T-cell (primary cell): Measurements from ENCODE around the gene DENND4A. TPM values are rescaled to one million over a fixed set of nuclear protein-coding genes. Genes with fewer than 3 reads are reported as not detected.

Source experiments
- ATAC-seq, 4 experiments: fragments of 200-7000 bp in 3 of 4; fragments of 150-1000 bp in 1 of 4; cut with Tn5 transposase; replicated peaks in 1 of 4; 1 replicate in 3 of 4; 2 replicates in 1 of 4; pipeline ENCODE4 v1.10.0; 2021; ENCODE audit warnings: moderate library complexity in 3 of 4, mild to moderate bottlenecking in 2 of 4, moderate number of reproducible peaks in 1 of 4
- CTCF ChIA-PET, 2 donors: fragments of 300-600 bp; sonication (Branson Sonifier 250); formaldehyde crosslinking; loops; one replicate each; lab custom pipeline; 2022; ENCODE audit warnings: antibody characterized with exemption in 2 of 2; lab: Charles Lee
- POLR2A ChIA-PET, 2 donors: fragments of 300-600 bp; sonication (Branson Sonifier 250); formaldehyde crosslinking; loops; one replicate each; lab custom pipeline; 2022; ENCODE audit warnings: antibody characterized with exemption in 2 of 2; lab: Charles Lee
- DNase-seq, 35 experiments: peaks; one replicate each; pipeline versions ENCODE4 v3.0.0 to v3.0.0-alpha.2; 2013 to 2023
- H3K27ac ChIP-seq: one replicate; pipeline ENCODE4 v1.5.1; 2013; ENCODE audit warnings: low read length
- H3K27me3 ChIP-seq, 2 experiments: replicated peaks in 1 of 2; 1 replicate in 1 of 2; 2 replicates in 1 of 2; pipeline versions ENCODE4 v1.6.1 to v1.7.0; 2013; ENCODE audit warnings: low read length in 1 of 2, mixed read lengths in 1 of 2; ENCODE audit not compliant: control insufficient read depth in 2 of 2, insufficient read depth in 2 of 2; ENCODE audit errors: extremely low read depth in 1 of 2
- H3K36me3 ChIP-seq, 2 donors: 1 replicate in 1 of 2; 2 replicates in 1 of 2; pipeline versions ENCODE4 v1.6.1 to v1.7.0; 2013; ENCODE audit warnings: low read length in 1 of 2; ENCODE audit not compliant: control insufficient read depth in 2 of 2, insufficient read depth in 1 of 2; ENCODE audit errors: extremely low read depth in 1 of 2
- H3K4me1 ChIP-seq, 2 experiments: 1 replicate in 1 of 2; 2 replicates in 1 of 2; pipeline versions ENCODE4 v1.6.1 to v1.7.0; 2013; ENCODE audit warnings: low read length in 2 of 2, mixed read lengths in 1 of 2; ENCODE audit not compliant: insufficient read depth in 2 of 2, control insufficient read depth in 1 of 2; ENCODE audit errors: extremely low read depth in 1 of 2
- H3K4me3 ChIP-seq, 2 donors: 1 replicate in 1 of 2; 2 replicates in 1 of 2; pipeline versions ENCODE4 v1.5.1 to v1.7.0; 2013; ENCODE audit warnings: mild to moderate bottlenecking in 2 of 2, low read length in 1 of 2, moderate library complexity in 1 of 2; ENCODE audit not compliant: control insufficient read depth in 1 of 2; ENCODE audit errors: extremely low read depth in 1 of 2
- H3K9me3 ChIP-seq: 2 replicates; pipeline ENCODE4 v1.7.0; 2013
- H3K27ac Mint-ChIP-seq, 2 donors: one replicate each; pipeline ENCODE4 v1.8.0; 2020 to 2021; ENCODE audit warnings: mild to moderate bottlenecking in 2 of 2, mixed read lengths in 2 of 2
- H3K27me3 Mint-ChIP-seq, 2 donors: one replicate each; pipeline ENCODE4 v1.8.0; 2021 to 2022; ENCODE audit warnings: mixed read lengths in 2 of 2
- H3K36me3 Mint-ChIP-seq: one replicate; pipeline ENCODE4 v1.8.0; 2021; ENCODE audit warnings: mixed read lengths
- H3K4me1 Mint-ChIP-seq, 3 donors: one replicate each; pipeline ENCODE4 v1.8.0; 2020 to 2022; ENCODE audit warnings: mixed read lengths in 3 of 3, mild to moderate bottlenecking in 1 of 3
- H3K4me3 Mint-ChIP-seq, 3 donors: one replicate each; pipeline ENCODE4 v1.8.0; 2020 to 2022; ENCODE audit warnings: mild to moderate bottlenecking in 3 of 3, mixed read lengths in 3 of 3, moderate library complexity in 3 of 3
- H3K9me3 Mint-ChIP-seq, 3 donors: one replicate each; pipeline ENCODE4 v1.8.0; 2020 to 2022; ENCODE audit warnings: mixed read lengths in 3 of 3
- WGBS: methylation state at CpG from one replicate; pipeline ENCODE4 v1.1.5; 2013; ENCODE audit warnings: missing lambda C conversion rate; ENCODE audit not compliant: insufficient coverage; 5-methylcytosine and 5-hydroxymethylcytosine counted together
- total RNA-seq, 35 experiments: library from RNA in 6 of 35; stranded (reverse) in 6 of 35; fragments of 120-200 nt in 1 of 35; gene quantifications; one replicate each; pipeline versions ENCODE4 v1.2.1 to v1.2.4 and lab custom pipeline; 2013 to 2026

DENND4A gene
- total RNA-seq, 5 donors from 2014 or later (not counting 1 experiment from before 2014, with no cell fraction given): 49.7 to 76.3 (median 57.1) TPM

DNA sequence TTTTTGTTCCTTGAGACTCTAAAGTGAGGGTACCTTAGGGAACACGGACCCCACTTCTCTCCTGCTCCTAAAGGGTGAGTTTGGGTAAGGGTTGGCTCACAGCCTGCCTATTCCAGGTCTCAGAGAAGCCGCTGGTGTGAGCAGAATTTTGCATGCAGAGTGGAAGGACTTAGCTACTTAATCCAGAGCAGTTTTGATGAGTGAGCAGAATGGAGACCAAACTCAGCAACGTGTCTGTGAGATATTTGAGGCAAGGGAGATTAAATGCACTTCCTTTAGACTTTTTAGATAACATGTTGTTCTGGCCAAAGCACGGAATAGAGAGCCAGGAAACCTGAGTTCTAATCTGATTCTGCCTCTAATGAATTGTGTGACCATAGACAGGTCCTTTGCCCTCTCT, 165.2 kb downstream of the DENND4A start:
- Mint-ChIP-seq H3K4me3 (no peak overlapping the region), H3K4me1 (peaks cover 4 to 10% (median 6%) of the 10 kb centered on the region in 3 donors), H3K9me3 (no peaks in the 10 kb centered on the region), H3K27ac (no peak overlapping the region), H3K36me3 (peaks cover 31% of the 10 kb centered on the region), H3K27me3 (no peaks in the 10 kb centered on the region)
- ATAC-seq (no peak), DNase-seq (no peak)
- no peaks in the 10 kb centered on the region for H3K27me3 ChIP-seq
- H3K4me3 ChIP-seq: no peak overlapping the region
- peaks cover 0 to 5% of the 10 kb centered on the region in 2 experiments for H3K4me1 ChIP-seq
- H3K36me3 ChIP-seq: peaks cover 0 to 6% of the 10 kb centered on the region in 2 donors
- 70% methylated on average over 2 of the region's 4 CpGs for WGBS
- H3K9me3 ChIP-seq: no peaks in the 10 kb centered on the region
- no peak overlapping the region for H3K27ac ChIP-seq
- ChIA-PET CTCF (no interaction called here), POLR2A (no interaction called here)

DNA sequence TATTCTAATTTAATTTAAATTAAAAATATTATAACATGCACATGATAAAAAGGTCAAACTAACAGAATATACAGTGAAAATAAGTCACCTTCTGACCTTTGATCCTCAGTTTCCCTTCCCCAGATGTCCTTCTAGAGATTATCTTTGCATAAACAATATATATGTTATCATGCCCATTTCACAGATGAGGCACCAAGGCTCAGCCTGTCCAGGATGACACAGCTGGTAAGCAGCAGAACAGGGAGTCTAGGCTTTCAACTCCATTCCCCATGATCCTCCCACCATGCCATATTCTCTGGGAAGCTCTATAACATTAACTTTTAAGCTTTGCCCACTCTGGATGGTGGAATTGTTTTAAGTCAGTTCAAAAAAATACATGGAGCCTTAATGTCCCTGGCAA, 169.0 kb downstream of the DENND4A start:
- no peaks in the 10 kb centered on the region for H3K4me1 Mint-ChIP-seq
- H3K27ac ChIP-seq: no peak overlapping the region
- no peak for DNase-seq
- H3K9me3 ChIP-seq: no peaks in the 10 kb centered on the region
- POLR2A ChIA-PET: interaction anchor here in 1 of 2 donors (0.5 kb wide), 1 partner anchor 13 kb away, joined by 10 read pairs; no protein-coding TSS in a partner anchor
- no peaks in the 10 kb centered on the region for H3K9me3 Mint-ChIP-seq
- H3K4me3 Mint-ChIP-seq: no peak overlapping the region
- peaks cover 36% of the 10 kb centered on the region for H3K36me3 Mint-ChIP-seq
- CTCF ChIA-PET: interaction anchor here in 1 of 2 donors (0.6 kb wide), 1 partner anchor 21 kb away, joined by 4 read pairs; no protein-coding TSS in a partner anchor
- no peak overlapping the region for H3K27ac Mint-ChIP-seq
- H3K4me1 ChIP-seq: no peaks in the 10 kb centered on the region
- H3K27me3 ChIP-seq: no peaks in the 10 kb centered on the region
- H3K36me3 ChIP-seq: peaks cover 0 to 8% of the 10 kb centered on the region in 2 donors
- no peak for ATAC-seq
- no peaks in the 10 kb centered on the region for H3K27me3 Mint-ChIP-seq
- H3K4me3 ChIP-seq: no peak overlapping the region

DNA sequence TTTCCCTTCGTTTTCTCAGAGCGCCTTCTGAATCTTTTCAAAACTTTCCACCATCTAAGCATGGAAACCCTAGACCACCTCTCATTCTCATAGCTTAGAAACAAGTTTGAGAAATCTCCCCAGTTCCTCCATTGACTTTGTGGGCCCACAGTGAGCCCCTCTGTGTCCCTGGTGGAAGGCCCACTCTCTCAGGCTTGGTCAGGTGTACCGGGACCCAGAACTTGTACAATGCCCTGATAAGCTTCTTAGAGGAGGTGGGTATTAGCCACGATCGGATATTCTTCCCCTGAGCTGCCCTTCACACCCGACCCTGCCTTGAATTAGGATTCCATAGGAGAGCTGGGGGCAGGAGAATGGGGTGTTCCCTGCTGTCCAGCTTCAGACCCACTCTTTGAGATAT, 170.5 kb downstream of the DENND4A start, which contains the start of gene SLC24A1:
Gene SLC24A1 (plus strand): TSS at position 301 of the 400 bp plus-strand sequence. CDS start 2,143 bp downstream, outside the sequence.
- Mint-ChIP-seq H3K4me1 (no peaks in the 10 kb centered on the region), H3K9me3 (no peaks in the 10 kb centered on the region), H3K36me3 (peaks cover 36% of the 10 kb centered on the region), H3K27me3 (no peaks in the 10 kb centered on the region), H3K4me3 (no peak within 1 kb of the TSS), H3K27ac (no peak within 1 kb of the TSS)
- POLR2A ChIA-PET: interaction anchor here (0.6 kb wide), 2 partner anchors 21 to 1231 kb away, joined by 3 to 7 read pairs; no protein-coding TSS in a partner anchor
- Histone ChIP-seq H3K4me3 (no peak within 1 kb of the TSS), H3K4me1 (no peaks in the 10 kb centered on the region), H3K27ac (no peak within 1 kb of the TSS), H3K9me3 (no peaks in the 10 kb centered on the region), H3K36me3 (peaks cover 0 to 8% of the 10 kb centered on the region in 2 donors), H3K27me3 (no peaks in the 10 kb centered on the region)
- ATAC-seq (no peak), DNase-seq (no peak)
- WGBS: 100% methylated on average over 5 of the region's 6 CpGs
- CTCF ChIA-PET: interaction anchor here in 1 of 2 donors (0.5 to 0.6 kb wide), 2 partner anchors 215 to 1270 kb away, joined by 3 to 8 read pairs; no protein-coding TSS in a partner anchor

DNA sequence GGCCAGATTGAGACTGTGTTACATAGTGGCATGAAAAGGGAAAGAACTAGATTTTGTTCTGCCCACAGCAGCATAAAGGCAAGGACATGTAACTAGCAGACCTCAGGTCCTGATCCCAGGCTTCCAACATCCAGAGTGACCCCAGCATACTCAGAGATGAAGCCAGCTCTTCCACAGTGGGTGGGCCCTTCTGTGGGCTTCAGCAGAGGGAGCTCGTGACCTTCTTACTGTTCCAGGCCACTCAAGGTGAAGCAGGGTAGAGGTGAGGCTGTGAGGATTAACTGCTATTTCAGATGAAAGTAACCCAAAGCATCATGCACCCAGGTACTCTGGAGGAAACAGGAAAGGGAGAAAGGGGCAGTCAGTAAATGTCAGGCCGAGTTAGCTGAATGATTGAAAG, 171.3 kb downstream of the DENND4A start:
- ChIA-PET CTCF (no interaction called here), POLR2A (no interaction called here)
- H3K27me3 Mint-ChIP-seq: no peaks in the 10 kb centered on the region
- H3K9me3 Mint-ChIP-seq: no peaks in the 10 kb centered on the region
- no peaks in the 10 kb centered on the region for H3K9me3 ChIP-seq
- ATAC-seq (no peak), DNase-seq (no peak)
- no peaks in the 10 kb centered on the region for H3K4me1 ChIP-seq
- H3K4me1 Mint-ChIP-seq: no peaks in the 10 kb centered on the region
- no peak overlapping the region for H3K4me3 Mint-ChIP-seq
- H3K27ac Mint-ChIP-seq: no peak overlapping the region
- peaks cover 30% of the 10 kb centered on the region for H3K36me3 Mint-ChIP-seq
- no peak overlapping the region for H3K27ac ChIP-seq
- no peak overlapping the region for H3K4me3 ChIP-seq
- WGBS: no CpG with 5 or more reads among the region's 2 CpGs
- H3K27me3 ChIP-seq: no peaks in the 10 kb centered on the region
- H3K36me3 ChIP-seq: peaks cover 0 to 8% of the 10 kb centered on the region in 2 donors

DNA sequence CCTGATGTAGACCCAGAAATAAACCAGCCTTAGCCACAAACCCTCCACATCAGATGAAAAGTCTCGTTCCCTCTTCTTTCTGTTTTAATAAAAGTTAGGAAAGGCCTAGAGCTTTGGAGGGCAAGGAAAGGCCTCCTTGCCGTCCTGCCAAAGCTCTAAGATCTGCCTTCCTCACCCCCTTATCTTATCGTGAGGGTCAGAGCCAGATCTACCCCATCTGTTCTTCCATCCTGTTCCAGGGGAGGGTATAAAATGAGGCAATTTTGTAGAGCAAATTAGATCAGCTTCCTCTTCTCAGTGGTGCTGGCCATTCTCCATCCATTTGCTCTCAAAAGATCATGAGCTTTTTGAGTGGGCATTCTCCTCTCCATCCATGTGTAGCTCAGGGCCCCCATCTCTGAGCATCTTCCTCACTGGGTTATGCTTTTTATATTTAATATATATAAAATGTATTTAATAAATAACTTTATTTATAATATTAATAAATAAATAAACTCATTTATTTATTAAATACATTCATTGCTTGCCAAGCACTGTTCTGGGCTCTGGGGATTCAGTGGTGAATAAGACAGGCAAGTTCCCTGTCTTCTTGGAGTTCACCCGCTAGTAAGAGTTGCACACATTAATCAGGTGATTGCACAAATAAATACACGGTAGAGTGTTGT, 172.3 kb downstream of the DENND4A start:
- POLR2A ChIA-PET: no interaction called here

DNA sequence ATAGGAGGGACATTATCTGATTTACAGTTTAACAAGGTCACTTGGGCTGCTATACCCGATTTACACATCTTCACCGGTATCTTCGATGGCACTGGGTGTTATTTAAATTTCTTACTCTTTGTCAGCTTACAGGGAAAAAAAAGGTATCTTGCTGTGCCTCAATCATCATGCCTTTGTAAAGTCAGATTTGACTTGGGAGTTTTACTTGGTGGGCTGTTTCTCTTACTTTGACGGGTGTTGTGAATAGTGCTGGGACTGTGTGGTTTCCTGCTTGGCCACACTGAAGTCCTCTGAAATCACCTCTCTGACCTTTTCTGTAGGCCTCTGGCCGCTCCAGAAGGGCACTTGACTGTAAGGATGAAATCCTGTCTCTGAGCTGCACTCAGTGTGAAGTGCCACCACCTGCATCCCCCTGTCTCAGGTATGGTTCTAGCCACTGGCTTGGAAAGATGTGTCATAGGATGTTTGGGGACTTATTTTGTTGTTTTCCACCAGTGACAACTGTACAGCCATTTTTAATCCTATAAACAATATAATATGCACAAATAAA, 173.5 kb downstream of the DENND4A start:
- H3K36me3 Mint-ChIP-seq: peaks cover 13% of the 10 kb centered on the region
- 83% methylated on average over 2 of the region's 5 CpGs for WGBS

More for the DNA sequence above, 172.3 kb downstream of the DENND4A start:
- WGBS: 100% methylated on average over 1 of the region's 5 CpGs
- H3K27ac Mint-ChIP-seq: no peak overlapping the region
- DNase-seq (no peak), ATAC-seq (no peak)
- no peaks in the 10 kb centered on the region for H3K27me3 Mint-ChIP-seq
- Histone ChIP-seq H3K4me1 (no peaks in the 10 kb centered on the region), H3K27ac (no peak overlapping the region), H3K4me3 (no peak overlapping the region), H3K9me3 (no peaks in the 10 kb centered on the region), H3K27me3 (no peaks in the 10 kb centered on the region), H3K36me3 (peaks cover 0 to 2% of the 10 kb centered on the region in 2 donors)
- no peaks in the 10 kb centered on the region for H3K4me1 Mint-ChIP-seq
- H3K4me3 Mint-ChIP-seq: no peak overlapping the region
- CTCF ChIA-PET: no interaction called here
- H3K36me3 Mint-ChIP-seq: peaks cover 20% of the 10 kb centered on the region
- no peaks in the 10 kb centered on the region for H3K9me3 Mint-ChIP-seq

More for the DNA sequence above, 173.5 kb downstream of the DENND4A start:
- no peaks in the 10 kb centered on the region for H3K4me1 ChIP-seq
- H3K27ac Mint-ChIP-seq: no peak overlapping the region
- no peak for DNase-seq
- no peak overlapping the region for H3K4me3 Mint-ChIP-seq
- no peak for ATAC-seq
- H3K27me3 Mint-ChIP-seq: no peaks in the 10 kb centered on the region
- ChIA-PET POLR2A (no interaction called here), CTCF (no interaction called here)
- no peak overlapping the region for H3K4me3 ChIP-seq
- H3K9me3 Mint-ChIP-seq: no peaks in the 10 kb centered on the region
- H3K36me3 ChIP-seq: peaks cover 0 to 2% of the 10 kb centered on the region in 2 donors
- H3K4me1 Mint-ChIP-seq: peaks cover 0 to 2% (median 0%) of the 10 kb centered on the region in 3 donors
- no peaks in the 10 kb centered on the region for H3K27me3 ChIP-seq
- H3K9me3 ChIP-seq: no peaks in the 10 kb centered on the region
- no peak overlapping the region for H3K27ac ChIP-seq
